Right lobe of liver (tissue), 4 donors: ENCODE measurements around the gene TEF.

Experiments
- POLR2A ChIP-seq: fragments of 450-650 bp; IDR thresholded peaks from one replicate; pipeline ENCODE4 v1.6.1; 2017; ENCODE audit warnings: antibody characterized with exemption, mild to moderate bottlenecking
- TF ChIP-seq, protein P1 (sequence below), 4 donors: fragments of 200-600 bp in 3 of 4; fragments of 450-650 bp in 1 of 4; IDR thresholded peaks; one replicate each; pipeline versions ENCODE4 v1.5.1 to v1.8.0; 2016 to 2022; ENCODE audit warnings: antibody characterized with exemption in 4 of 4, mild to moderate bottlenecking in 2 of 4
- donor health status: DM: no; HTN: no; CAD: no.
- donor health status: DM: no; HTN: no; CAD: no.
- donor health status: DM: no; HTN: yes; CAD: no.

DNA sequence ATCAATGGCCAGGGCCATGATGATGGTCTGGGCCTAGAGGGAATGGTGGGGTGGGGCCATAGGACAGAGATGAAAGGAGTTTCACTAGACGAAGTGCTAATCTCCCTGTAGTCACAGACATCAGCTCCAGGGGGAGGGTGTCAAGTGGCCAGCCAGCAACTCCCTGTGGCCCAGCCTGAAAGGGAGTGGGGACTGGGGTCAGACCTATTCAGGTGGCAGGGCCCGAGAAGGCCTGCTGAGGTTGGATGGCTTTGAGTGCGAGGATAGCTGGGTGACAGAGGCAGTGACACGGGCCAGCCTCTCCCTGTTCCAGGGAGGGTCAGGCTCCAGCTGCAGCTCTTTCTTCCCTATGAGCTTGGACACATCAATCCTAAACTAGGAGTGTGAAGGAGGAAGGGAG, 53.8 kb downstream of the TEF start:
- TF ChIP-seq, protein P1, sequence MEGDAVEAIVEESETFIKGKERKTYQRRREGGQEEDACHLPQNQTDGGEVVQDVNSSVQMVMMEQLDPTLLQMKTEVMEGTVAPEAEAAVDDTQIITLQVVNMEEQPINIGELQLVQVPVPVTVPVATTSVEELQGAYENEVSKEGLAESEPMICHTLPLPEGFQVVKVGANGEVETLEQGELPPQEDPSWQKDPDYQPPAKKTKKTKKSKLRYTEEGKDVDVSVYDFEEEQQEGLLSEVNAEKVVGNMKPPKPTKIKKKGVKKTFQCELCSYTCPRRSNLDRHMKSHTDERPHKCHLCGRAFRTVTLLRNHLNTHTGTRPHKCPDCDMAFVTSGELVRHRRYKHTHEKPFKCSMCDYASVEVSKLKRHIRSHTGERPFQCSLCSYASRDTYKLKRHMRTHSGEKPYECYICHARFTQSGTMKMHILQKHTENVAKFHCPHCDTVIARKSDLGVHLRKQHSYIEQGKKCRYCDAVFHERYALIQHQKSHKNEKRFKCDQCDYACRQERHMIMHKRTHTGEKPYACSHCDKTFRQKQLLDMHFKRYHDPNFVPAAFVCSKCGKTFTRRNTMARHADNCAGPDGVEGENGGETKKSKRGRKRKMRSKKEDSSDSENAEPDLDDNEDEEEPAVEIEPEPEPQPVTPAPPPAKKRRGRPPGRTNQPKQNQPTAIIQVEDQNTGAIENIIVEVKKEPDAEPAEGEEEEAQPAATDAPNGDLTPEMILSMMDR (IDR thresholded peaks at IDR 0.05), result no peak
- no peak for TF ChIP-seq POLR2A
